Fibroblast of lung (primary cell): ENCODE results near the gene SLK.

Source experiments
- EZH2 ChIP-seq: IDR thresholded peaks from 2 replicates; pipeline ENCODE4 v1.5.1; 2012; ENCODE audit warnings: low read length, control low read depth, mild to moderate bottlenecking; ENCODE audit errors: missing control alignments
- TF ChIP-seq, protein P1 (sequence below), 2 donors: IDR thresholded peaks in 1 of 2; conservative IDR thresholded peaks in 1 of 2; 1 replicate in 1 of 2; 2 replicates in 1 of 2; pipeline ENCODE4 v1.5.1; 2011 to 2012; ENCODE audit warnings: low read length in 2 of 2, control low read depth in 1 of 2, inconsistent platforms in 1 of 2, low read depth in 1 of 2, mild to moderate bottlenecking in 1 of 2

DNA sequence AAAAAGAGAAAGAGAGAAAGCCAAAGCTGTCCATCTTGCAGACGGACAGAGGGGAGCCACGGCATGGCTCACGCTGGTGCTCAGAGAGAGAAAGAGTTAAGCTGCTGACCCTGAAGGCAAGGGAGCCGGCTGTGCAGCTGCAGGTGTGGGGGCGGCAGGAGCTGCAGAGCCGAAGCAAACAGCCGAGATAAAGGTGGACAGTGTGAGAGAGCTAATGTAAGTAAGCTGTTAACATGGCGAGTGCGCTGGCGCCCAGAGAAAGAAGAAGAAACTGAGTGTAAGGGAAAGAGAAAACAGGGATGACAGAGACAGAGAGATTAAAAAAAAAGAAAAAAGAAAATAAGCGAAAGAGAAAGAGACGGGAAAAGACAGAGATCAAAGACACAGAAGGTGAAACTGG lies 100.6 kb downstream of the SLK start:
- TF ChIP-seq, protein P1, sequence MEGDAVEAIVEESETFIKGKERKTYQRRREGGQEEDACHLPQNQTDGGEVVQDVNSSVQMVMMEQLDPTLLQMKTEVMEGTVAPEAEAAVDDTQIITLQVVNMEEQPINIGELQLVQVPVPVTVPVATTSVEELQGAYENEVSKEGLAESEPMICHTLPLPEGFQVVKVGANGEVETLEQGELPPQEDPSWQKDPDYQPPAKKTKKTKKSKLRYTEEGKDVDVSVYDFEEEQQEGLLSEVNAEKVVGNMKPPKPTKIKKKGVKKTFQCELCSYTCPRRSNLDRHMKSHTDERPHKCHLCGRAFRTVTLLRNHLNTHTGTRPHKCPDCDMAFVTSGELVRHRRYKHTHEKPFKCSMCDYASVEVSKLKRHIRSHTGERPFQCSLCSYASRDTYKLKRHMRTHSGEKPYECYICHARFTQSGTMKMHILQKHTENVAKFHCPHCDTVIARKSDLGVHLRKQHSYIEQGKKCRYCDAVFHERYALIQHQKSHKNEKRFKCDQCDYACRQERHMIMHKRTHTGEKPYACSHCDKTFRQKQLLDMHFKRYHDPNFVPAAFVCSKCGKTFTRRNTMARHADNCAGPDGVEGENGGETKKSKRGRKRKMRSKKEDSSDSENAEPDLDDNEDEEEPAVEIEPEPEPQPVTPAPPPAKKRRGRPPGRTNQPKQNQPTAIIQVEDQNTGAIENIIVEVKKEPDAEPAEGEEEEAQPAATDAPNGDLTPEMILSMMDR (conservative IDR thresholded peaks at IDR 0.05 in 1 of 2, IDR thresholded peaks at IDR 0.05 in 1 of 2; ENCODE audit: low read depth in 1 of 2, low read length in 2 of 2) = no peak
- TF ChIP-seq EZH2 = no peak
